H54 (cell line): ENCODE data around the gene TPCN2.

Source experiments
- DNase-seq: peaks from one replicate; pipeline ENCODE4 v3.0.0; 2011; ENCODE audit warnings: low spot score, mixed read lengths; ENCODE audit not compliant: insufficient read length
- FAIRE-seq: peaks from 3 replicates; lab custom pipeline; 2011; peaks lifted over from hg19 to GRCh38; lab: Jason Lieb, UNC
- POLR2A ChIP-seq: IDR thresholded peaks from 2 replicates; pipeline ENCODE4 v1.6.1; 2011; ENCODE audit warnings: low read depth, mild to moderate bottlenecking, low read length

The TPCN2 gene

GRCh38 chr11:69005631-69006368 is 42.9 kb upstream of the TPCN2 start:
- TF ChIP-seq POLR2A, result no peak
- no peak for DNase-seq
- FAIRE-seq, result no peak

- FAIRE-seq (no peak), DNase-seq (no peak)
- TF ChIP-seq POLR2A, result no peak
Measured at GRCh38 chr11:69006816-69007215, 41.9 kb upstream of the TPCN2 start.

GRCh38 chr11:69007975-69008381 is 40.8 kb upstream of the TPCN2 start:
- DNase-seq, result no peak
- FAIRE-seq, result no peak
- TF ChIP-seq POLR2A, result no peak

- TF ChIP-seq POLR2A, result peak; percentile 28; the same call in 1 of the 2 replicates
- DNase-seq (peak; percentile 100), FAIRE-seq (no peak)
Measured at GRCh38 chr11:69008737-69009440, 39.8 kb upstream of the TPCN2 start.

- DNase-seq (no peak), FAIRE-seq (no peak)
- TF ChIP-seq POLR2A, result no peak
Measured at GRCh38 chr11:69009441-69010211, 39.1 kb upstream of the TPCN2 start.

GRCh38 chr11:69010361-69010891 is 38.3 kb upstream of the TPCN2 start:
- no peak for DNase-seq
- no peak for FAIRE-seq
- no peak for TF ChIP-seq POLR2A

- no peak for FAIRE-seq
- no peak; the same call in 1 of the 2 replicates for TF ChIP-seq POLR2A
- DNase-seq, result peak; percentile 58
Measured at GRCh38 chr11:69010964-69011623, 37.6 kb upstream of the TPCN2 start.

GRCh38 chr11:69011624-69012091 is 37.1 kb upstream of the TPCN2 start:
- TF ChIP-seq POLR2A, result no peak
- DNase-seq (no peak), FAIRE-seq (no peak)

- TF ChIP-seq POLR2A, result no peak
- no peak for FAIRE-seq
- DNase-seq, result no peak
Measured at GRCh38 chr11:69012092-69013008, 36.4 kb upstream of the TPCN2 start.

- FAIRE-seq, result no peak
- no peak for DNase-seq
- no peak for TF ChIP-seq POLR2A
Measured at GRCh38 chr11:69013009-69013951, 35.5 kb upstream of the TPCN2 start, which contains the start of gene MRGPRF. Gene MRGPRF, minus strand, starts transcription at chr11:69013246. Its CDS starts 3,345 bp downstream, at chr11:69009901.
